ELR (cell line): Measurements from ENCODE around the gene AAR2.

ENCODE experiments used
- DNase-seq: peaks from one replicate; pipeline ENCODE4 v3.0.0-alpha.2; 2015; ENCODE audit warnings: low read depth

The AAR2 gene

DNA sequence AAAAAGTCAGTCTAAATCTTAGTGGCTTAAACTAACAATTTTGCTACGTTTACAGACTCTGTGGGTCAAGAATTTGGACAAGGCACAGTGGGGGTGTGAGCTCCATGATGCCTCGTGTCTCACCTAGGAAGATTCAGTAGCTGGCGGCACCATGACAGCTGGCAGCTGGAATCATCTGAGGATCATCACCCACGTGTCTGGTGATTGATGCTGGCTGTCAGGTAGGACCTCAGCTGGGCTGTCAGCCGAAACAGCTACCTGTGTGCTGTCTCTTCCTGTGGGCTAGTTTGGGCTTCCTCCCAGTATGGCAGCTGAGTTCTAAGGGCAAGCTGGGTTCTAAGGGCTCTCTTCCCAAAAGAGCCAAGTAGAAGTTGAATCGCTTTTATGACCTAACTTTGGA, 43.5 kb downstream of the AAR2 start:
- DNase-seq: no peak

DNA sequence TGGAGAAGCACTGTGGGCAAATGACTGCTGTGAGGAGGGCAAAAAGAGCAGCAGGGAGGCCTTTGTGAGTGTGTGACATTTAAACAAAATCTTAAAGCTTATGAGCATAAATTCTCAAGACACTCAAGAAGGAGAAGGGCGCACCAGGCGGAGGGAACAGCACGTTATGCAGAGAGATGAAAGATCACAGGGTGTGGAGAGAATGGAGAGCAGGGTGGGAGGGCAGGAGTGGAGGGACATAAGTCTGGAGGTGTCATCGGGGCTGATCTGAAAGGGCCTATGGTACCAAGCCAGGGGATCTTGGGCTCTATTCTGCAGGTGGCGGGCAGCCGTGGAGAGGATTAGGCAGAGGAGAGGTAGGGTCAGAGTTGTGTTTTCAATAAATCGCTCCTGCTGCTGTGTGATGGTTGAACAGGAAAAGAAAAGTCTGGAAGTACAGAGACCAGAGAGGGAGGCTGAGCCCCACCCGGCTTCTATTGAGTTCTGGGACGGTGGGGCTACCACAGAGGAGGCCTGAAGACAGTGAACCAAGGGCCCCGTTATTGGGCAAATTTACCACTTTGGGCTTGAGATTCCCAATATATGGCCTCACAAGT, 45.6 kb downstream of the AAR2 start:
- DNase-seq: no peak

DNA sequence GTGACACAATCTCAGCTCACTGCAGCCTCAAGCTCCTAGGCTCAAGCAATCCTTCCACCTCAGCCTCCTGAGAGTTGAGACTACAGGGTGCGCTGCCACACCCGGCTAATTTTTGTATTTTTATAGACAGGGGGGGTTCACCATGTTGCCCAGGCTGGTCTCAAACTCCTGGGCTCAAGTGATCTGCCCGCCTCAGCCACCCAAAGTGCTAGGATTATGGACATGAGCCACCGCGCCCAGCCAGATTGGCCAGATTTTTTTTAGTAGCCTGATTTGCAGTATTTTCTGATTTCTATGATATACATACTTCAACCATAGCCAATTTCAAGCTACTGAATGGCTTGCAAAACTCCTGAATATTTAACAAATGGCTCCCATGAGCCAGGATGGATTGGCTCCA, 48.5 kb downstream of the AAR2 start:
- no peak for DNase-seq

DNA sequence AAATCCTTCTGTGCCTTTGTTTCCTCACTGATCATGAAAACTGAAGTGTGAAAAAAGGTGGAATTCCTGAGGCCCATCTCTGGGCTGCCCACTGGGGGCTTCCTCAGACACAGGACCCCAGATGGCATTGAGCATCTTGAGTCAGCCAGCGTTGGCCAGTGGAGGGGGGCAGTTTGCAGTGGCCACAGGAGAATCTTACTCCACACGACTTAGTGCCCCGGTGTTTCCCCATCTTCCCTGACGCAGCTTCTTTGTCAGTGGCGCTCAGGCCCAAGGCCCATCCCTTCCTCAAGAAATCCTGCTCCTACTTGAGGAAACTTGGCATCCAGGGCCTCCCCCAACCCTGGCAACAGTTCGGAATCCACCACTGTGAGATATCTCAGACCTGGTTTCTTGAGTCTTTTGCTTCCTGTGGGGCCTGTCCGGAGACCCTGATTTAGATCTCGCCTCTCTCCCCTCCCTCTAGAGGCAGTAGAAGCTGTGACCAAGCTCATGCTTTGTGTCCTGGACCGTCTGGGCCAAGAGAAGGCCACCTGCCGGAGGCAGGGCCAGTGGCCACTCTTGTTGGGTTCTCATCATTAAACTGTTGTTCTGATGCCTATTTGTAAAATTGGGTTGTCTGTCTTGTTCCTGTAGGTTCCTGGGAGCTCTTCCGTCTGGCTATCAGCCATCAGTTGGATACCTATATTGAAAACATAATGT, 49.6 kb downstream of the AAR2 start:
- no peak for DNase-seq

DNA sequence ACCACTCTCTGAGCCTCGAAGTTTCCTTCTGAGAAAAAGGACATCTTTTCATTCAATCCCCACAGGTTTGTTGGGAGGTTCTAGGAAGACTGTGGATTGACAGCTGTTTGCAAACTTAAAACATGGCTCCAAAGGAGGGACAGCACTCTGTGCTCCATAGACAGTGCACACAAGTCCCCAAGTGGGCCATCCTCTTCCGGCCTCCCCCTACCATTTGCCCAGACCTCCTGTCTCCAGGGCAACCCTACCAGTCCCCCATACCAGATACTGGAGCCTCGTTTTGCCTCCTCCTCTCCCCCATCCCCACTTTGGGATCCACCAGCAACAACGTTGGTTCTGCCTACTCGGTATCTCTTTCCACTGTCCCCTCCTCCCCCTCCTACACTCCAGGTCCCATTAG, 61.4 kb downstream of the AAR2 start:
- DNase-seq: no peak

DNA sequence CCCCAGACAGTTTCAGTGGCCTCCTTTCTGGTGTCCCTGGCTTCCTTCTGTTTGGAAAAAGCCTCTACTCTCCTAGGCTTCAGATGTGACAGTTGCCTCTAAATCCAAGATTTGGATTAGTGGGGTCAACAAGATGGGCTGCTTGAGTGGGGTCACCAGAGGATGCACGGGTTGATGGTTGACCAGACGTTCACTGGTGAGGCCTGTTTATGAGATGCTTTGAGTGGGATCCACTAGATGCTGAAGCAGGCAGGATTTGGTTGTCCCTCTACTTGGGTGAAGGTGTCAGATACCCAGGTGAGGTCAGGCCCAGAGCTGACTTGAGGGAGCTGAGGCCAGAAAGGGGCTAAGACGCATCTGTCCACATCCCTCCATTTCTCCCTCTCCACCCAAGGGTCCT, 61.8 kb downstream of the AAR2 start:
- DNase-seq: no peak

DNA sequence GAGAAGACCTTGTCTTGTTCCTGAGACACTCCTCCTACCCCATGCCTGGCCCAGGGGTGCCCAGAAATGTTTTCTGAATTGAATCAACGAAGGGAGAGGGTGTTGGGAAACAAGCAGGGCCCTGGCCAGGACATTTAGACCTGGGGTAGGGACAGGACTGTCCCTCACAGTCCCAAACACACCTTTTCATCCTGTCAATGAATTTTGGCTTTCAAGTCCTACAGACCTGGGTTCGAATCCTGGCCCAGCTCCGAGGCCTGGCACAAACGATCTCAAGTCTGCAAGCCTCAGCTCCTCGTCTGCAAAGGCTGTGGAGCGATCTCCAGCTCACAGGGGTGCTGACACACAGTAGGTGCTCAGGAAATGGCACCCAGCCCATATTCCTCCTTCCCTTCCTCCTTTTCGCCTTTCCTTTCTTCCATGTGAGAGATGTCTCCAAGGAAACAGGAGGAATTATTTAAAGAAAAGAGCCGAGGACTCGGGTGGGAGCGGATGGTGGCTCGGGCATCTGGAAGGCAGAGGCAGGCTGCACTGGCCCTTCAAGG, 62.6 kb downstream of the AAR2 start:
- no peak for DNase-seq

DNA sequence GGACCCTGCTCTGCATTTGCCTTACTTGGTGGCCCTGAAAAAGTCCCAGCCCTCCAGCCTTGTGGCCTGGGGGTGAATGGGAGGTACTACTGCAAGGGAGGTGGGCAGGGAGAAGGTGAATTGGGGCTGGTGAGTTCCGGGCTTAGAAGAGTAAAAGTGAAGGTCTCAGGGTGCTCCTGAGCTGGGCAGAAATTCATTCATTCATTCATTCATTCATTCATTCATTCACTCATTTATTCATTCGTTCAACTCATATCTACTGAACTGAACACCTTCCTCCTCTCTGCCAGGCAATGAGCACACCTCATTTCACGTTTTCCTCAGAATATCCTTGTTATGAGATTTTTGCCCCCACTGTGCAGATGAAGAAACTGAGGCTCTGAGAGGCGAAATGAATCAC, 63.2 kb downstream of the AAR2 start:
- DNase-seq: no peak

DNA sequence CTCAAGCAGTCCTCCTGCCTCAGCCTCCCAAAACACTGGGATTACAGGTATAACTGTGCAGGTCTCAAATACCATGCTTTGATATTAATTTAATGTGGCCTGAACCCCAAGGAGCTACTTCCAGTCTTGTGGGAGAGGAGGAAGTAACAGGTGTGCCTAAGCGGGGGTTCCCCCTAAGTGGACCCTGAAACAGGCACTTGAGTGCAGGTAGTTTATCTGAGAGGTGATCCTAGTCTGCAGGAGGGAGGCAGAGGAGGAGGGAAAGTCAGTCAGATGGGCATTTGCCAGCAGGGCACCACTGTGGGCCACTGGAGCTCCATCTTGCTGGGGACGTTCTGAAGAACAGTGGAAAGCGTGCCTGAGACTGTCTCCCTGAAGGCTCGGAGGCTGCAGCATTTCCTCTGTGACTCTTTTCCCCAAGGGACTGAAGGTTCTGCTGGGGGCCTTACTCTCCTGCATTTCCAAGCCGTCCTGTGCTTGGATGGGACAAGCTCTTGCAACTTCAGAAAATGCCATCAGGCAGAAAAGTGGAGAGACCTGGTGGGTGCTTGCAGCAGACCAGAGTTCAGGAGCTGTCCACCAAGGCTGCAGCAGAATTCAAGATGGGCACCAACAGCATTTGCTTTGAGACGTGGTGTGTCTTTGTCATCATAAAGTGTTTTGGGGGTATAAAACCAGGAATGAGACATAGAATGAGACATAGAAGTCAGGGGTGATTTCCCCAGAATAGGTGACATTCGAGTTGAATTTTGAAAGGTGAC, 65.3 kb downstream of the AAR2 start:
- no peak for DNase-seq

DNA sequence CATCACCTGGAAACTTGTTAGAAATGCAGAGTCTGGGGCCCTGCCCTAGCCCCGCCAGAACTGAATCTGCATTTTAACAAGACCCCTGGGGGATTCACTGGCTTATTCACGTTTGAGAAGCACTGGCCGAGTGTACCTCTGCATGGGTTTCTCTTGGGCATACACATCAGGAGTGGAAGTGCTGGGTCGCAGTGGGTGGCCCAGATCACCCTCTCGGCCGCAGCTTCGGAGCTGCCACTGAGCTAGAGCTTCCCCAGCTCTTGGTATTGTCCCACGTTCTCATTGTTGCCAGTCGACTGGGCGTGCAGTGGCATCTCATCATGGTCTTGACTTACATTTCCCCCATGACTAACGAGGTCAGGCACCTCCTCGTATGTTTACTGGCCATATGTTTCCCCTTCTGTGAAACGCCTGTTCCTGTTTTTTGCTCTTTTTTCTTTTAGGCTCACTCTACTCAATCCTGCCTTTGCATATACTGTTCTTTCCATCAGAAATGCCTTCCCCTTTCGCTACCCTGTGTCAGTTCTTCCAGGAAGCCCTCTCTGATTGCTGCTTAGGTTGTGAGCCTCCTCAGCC, 66.8 kb downstream of the AAR2 start:
- DNase-seq: no peak

DNA sequence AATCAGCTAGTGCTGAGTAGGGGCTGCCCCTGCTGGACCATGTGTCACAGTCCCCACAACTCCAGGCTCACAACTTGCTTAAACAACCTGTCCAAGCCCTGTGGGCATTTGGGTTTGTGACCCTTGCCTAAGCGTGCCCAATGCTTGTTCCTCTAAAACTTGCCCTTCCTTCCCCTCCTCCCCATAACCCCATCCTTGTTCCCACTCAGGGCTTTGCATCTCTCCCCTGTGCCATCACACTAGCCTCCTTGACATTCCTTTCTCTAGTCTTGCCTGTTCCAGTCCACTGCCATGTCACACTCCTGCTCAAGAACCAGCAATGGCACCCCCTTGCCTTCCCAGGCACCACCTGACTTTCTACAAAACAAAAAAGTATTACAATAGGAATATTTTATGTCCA, 67.6 kb downstream of the AAR2 start:
- DNase-seq: no peak

DNA sequence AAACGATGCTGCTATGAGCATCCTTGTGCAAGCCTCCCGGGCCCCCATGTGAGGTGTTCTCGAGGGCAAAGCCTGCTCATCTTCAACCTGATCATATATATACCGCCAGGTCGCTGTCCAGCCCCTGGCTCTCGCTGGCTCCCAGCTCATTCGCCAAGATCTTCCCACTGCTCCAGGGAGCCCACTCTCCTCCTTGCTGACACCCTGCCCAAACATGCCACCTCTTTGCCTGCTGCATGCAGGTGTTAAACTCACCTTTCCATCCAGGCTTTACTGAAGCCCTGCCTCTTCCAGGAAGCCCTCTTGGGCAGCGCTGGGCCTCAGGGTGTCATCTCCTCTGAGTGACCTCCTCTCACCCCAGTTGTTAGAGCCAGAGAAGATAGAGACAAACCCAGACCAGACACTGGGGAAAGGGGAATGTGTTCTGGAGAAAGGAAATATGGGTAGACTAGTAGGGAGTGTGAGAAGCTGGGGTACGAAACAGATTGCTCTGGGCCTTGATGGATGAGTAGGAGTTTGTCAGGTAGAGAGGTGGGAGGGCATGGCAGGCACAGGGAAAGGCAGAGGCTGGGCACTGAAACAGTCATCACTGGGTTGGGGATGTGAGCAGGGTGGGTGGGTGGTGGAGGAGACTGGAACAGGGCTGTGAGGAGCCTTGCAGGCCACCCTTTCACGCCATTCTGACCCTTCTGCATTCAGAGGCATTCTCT, 68.7 kb downstream of the AAR2 start:
- no peak for DNase-seq

DNA sequence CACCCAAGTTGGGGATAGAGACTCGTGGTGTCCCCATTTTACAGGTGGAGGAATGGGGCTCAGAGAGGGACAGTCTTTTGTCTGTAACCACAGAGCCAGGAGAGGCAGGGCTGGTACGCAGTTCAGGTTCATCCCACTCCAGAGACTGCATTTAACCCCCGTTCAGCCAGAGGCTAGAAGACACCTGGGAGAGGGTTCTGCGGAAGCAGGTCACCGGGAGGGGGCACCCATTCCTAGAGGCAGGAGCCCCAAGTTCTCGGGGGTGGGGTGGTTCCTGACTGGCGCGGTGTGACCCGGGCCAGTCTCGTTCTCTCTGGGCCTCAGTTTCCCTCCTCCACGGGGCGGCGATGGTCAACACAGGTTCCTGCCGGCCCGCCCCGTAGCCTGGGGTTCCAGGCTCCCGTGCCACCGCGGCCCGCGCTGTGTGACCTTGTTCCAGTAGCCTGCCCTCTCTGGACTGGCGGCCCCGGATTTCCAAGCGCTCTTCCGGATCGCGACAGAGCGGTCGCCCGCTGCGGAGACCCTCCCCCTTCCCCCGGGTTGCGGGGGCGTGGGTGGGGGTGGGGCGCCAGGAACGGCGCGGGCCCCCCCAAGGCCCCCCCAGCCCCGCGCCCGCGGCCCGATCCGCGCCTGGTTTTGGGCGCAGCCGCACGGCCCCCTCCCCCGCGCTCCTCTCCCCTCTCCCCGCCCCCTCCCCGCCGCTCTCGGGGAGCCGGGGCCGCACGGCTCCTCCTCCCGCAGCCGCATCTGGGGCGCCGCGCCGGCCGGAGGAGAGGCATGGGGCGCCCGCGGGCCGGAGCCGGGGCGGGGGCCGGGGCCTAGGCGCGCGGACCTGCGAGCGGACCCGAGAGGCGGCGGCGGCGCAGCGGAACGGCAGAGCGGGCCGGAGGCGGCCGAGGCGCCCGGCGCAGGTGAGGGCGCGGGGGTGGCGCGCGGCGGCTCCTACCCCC, 69.6 kb downstream of the AAR2 start, which contains the start of gene DLGAP4:
Gene DLGAP4 (plus strand): TSS at position 738 of the 950 bp plus-strand sequence. CDS start 125,379 bp downstream, outside the sequence.
- no peak for DNase-seq
